Hematopoietic multipotent progenitor cell treated with erythropoietin and hydrocortisone succinate and interleukin-3 and kit ligand, for 8 days (in vitro differentiated cells): ENCODE data around the gene SSTR3.
A peak's percentile ranks its signal among the peaks of the same experiment; 100 is the strongest.
"Not testable (repeated sequence)": the region's sequence is repeated elsewhere in the genome, so short reads cannot be mapped to it uniquely, and the experiment has no call there.

Experiments
- DNase-seq: peaks from one replicate; pipeline ENCODE4 v3.0.0-alpha.2; 2015

Gene SSTR3

DNA sequence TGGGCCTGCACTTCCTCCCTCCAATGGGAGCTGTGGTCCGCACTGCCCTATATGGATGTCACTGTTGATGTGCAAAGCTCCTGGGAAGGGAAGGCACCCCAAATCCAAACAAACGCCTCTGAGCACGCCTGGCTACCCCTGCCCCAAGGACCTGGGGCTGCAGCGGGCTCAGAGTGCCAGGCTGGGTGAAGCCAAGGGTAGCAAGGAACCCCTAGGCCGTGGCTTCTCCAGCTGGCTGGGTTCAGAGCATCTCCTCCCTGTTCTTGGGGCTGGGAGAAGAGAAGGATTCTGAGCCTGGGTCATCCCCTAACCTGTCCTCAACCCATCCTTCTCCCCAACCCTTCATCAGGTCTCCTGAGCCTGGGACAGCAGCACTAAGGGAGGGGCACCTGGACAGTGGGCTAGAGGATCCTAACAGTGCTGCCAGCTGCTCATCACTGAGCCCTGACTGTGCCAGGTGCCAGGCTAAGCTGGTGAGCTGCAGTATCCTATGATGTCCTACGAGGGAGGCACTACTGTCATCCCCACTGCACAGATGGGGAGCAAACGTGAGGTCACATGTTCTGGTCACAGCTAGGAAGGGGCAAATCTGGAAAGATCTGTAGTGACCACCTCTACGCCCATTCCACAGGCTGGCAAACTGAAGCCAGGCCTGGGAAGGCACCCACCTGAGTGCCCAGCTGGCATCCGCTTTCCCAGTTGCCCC lies 3.0 kb downstream of the SSTR3 start:
- DNase-seq = no peak

DNA sequence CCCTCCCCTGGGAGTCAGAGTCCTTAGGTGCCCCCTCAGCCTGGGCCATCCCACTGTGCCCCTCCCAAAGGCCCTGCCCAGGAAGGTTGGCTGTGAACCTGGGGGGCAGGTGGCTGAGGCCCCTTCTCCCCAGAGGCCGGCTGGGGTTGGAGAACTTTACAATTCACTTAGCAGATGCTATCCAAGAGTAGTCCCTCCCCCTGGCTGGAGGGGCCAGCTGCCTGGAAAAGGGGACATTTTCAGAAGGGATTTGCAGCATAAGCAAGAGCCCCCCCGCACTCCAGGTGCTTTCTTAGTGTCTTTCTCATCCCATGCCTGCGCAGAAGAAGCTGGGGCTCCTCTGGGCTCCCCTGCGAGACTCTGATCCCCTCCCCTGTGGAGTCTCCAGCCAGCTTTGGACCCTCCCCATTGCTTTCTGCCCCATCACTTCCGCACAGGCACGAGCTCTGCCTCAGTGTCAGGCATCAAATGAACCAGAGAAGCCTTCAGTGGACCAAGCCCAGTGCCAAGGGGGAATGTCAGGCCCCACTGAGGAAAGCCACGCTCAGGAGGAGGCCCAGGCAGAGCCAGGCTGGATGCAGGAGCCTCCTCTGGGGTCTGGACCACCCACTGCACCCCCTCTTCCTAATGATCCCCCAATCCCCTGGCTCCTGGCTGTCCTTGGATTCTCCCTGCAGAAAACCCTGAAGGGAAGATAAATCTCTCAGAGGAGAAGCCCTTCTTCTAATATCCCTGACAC lies 3.7 kb downstream of the SSTR3 start:
- DNase-seq = no peak

DNA sequence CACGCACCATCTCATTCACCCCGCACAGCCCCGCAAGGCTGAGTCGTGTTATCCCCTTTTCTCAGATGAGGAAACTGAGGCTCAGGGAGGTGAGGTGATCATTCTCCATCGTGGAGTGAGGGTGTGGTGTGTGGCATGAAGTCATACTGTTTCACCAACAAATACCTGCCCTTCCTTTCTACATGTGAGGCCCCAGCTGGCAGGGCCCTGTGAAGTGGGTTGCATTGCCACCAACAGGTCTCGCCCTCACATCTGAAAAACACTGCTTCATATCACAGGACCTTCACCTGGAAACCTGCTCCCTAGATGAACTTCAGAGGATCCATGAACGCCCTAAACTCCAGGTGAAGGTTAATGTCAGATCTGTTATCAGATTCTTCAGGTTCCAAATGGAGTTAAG lies 4.3 kb downstream of the SSTR3 start:
- no peak for DNase-seq

DNA sequence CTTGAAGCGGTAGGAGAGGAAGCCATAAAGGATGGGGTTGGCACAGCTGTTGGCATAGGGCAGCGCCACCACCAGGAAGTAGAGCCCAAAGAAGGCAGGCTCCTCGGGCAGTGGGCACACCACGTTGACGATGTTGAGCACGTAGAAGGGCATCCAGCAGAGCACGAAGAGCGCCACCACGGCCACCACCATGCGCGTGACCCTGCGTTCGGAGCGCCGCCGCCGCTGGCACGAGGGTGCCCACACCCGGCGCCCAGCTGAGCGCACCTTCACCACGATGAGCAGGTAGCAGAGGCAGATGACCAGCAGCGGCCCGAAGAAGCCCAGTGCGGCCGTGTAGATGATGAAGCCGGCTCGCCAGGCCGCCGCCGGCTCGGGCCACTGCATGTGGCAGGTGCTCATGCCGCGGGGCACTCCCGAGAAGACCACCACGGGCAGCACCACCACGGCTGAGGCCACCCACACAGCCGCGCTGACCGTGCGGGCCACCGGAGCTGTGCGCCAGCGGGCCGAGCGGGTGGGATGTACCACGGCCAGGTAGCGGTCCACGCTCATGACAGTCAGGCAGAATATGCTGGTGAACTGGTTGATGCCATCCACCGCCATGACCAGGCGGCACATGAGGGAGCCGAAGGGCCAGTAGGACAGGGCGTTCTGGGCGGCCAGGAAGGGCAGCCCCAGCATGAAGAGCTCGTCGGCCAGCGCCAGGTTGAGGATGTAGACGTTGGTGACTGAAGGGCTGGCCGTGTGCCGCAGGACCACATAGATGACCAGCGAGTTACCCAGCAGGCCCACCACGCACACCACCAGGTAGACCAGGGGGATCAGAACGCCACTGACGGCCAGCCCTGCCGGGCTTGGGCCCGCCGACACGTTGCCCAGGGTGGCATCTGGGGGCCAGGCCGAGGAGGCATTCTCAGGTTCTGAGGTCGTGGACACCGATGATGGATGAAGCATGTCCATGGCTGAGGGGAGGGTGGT lies 5.1 kb downstream of the SSTR3 start:
- no peak for DNase-seq

DNA sequence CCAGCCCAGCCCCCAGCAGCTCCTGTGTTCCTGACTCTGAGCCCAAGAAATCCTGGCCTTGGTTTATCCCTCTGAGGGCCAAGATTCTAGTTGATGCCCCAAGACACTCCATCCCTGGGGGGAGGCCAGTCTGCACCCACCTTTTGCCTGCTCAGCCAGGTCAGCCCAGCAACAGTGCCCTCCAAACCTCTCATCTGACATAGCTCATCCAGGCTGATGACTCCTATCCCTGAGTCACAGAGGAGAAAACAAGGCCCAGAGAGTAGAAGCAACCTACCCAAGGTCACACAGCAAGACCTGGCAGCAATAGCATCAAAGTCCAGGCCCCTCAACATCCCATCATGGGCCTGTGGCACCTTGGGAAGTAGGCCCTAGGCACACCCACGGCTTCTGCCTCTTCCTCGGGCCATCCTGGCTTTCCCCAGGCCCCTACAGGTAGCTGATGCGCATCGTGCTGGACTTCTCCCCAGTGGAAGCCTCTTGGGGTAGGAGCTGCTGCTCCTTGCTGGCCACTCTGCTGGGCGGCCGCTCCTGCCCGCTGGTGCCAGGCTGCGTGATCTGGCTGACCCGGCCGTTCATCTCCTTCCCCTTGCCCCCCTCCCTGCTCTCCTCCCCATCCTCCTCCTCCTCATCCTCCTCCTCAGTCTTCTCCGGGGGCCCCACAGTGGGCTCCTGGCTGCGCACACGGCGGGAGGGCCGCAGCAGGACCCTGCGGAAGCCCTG lies 6.0 kb downstream of the SSTR3 start:
- DNase-seq = no peak

DNA sequence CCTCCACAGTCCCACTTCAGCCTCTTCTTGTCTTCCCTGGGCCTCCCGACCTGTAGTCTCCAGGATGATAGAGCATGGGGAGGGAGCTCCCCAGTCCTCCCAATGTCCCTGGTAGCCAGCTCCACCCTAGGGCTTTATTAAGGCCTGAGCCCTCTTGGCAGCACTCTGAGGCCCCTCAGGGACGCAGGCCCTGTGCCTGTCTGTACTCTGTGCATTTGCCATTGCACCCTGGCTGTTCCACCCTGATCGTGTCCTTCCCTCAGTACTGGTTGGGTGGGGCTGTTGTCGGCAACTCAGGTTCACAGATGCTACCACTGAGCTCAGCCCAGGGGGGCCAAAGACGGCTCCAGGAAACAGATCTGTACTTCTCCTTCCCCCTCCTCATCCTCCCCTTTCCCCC lies 7.2 kb downstream of the SSTR3 start:
- no peak for DNase-seq

DNA sequence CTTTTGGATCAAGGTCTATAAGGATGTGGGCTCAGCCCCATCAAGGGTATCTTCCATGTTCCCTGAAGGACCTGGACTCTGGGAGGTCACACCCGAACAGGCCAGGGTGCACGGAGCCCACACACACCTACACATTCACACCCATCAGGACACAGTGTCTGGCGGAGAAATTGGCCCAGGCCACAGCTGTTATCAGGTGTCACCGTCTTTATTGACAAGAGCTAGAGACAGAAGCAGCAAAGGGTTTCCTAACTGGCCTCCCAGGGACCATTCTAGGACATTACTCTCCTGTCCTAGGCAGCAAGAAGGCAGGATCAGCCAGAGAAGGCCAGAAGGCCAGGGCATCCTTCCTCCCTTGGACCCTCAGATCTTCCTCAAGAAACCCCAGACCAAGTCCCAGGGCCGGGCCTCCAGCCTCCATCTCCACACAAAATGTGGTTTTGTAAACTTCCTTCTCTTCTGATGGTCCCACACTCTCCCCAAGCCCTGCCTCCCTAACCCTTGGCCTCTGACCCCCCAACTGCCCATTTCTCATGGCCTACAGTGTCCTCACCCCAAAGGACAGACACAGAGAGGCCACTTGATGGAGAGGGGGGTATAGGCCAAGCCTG lies 8.1 kb downstream of the SSTR3 start:
- no peak for DNase-seq

DNA sequence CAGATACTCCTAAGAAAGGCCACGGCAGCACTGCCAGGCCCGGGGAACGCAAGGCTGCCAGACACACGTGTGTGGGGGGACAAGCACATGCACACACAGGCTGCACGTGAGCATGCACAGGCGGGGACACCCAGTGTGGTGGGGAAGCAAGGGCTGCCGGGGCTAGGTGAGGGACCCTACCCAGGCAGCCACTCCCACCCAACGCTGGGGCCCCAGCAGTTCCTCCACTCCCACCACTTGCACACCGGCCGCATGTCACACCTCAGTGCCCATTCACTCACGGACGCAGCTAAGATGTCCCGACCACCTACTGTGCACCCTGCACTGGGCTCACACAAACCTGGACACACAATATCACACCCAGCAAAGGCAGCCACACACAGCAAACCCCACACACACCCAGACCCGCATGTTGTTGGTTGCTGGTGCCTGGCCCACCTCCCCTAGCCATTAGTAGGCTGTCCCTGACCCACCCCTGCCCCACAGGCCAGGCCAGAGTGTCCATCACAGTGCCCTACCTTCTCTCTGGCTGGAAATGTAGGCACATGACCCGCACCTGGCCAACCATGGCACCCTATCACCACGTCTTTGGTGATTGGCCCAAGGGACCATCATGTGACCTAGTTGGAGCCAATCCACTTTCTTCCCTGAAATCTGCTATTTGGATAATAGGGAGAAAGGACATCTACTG lies 8.8 kb downstream of the SSTR3 start:
- no peak for DNase-seq

DNA sequence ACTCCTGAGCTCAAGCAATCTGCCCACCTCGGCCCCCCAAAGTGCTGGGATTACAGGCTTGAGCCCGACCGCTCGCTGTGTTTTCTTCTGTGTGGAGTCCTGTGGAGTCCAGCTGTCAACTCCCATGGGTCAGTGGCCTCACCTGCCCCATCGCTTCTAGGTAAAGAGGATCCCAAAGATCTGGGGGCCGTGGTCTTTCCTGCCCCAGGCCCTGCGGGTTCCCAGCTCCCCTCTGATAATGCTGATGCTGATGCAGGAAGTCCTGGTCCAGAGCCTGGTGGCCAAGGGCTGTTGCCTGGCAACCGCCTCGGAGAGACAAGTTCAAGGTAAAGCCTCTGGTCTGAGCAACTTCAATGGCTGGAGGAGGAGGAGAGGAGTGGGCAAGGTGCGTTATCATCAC lies 9.6 kb downstream of the SSTR3 start:
- no peak for DNase-seq

DNA sequence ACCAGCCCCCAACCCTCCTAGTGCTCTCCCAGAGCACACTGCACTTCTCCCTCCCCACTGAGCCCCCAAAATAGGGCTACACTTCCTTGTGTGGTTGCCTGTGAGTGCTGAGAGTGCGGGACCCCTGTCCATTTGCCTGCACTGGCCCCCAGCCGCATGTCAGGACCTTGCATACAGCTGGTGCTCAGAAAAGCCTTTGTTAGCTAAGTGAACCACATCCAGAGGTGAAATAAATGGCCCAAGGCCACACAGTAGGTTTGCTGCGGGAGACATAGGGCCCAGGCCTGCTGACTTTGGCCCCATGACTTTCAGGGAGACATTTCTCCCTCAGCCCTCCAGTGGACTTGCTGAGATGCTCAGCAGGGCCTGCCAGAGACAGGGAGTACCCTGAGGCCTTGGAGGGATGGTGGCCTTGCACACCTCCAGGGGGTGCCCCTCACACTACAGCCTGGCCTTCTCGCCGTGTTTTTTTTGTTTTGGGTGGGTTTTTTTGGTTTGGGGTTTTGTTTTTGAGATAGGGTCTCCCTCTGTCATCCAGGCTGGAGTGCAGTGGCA lies 10.2 kb downstream of the SSTR3 start:
- DNase-seq = no peak

DNA sequence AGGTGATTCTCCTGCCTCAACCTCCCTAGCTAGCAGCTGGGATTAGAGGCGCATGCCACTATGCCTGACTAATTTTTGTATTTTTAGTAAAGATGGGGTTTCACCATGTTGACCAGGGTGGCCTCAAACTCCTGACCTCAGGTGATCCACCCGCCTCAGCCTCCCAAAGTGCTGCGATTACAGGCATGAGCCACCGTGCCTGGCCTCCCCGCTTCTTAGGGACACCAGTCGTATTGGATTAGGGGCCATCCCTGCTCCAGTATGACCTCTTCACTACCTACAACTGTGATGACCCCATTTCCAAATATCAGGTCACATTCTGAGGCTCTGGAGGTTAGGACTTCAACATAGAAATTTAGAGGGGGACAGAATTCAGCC lies 10.8 kb downstream of the SSTR3 start:
- not testable (repeated sequence) for DNase-seq

DNA sequence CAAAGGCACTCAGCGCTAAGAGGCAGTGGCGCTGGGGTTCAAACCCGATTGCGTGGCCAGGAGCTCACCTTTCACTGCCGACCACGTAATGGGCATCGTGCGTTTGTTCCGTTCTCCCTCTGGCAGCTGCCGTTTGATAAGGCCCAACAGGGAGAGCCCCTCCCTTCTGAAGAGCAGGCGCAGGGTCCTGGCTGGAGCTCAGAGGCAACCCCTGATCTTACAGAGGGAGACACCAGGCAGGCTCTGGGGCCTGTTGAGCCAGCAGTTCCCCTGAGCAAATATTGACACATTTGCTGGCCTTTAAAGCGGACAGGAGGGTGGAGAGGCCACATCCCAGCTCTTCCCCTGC lies 12.5 kb downstream of the SSTR3 start:
- peak; percentile 89 for DNase-seq

DNA sequence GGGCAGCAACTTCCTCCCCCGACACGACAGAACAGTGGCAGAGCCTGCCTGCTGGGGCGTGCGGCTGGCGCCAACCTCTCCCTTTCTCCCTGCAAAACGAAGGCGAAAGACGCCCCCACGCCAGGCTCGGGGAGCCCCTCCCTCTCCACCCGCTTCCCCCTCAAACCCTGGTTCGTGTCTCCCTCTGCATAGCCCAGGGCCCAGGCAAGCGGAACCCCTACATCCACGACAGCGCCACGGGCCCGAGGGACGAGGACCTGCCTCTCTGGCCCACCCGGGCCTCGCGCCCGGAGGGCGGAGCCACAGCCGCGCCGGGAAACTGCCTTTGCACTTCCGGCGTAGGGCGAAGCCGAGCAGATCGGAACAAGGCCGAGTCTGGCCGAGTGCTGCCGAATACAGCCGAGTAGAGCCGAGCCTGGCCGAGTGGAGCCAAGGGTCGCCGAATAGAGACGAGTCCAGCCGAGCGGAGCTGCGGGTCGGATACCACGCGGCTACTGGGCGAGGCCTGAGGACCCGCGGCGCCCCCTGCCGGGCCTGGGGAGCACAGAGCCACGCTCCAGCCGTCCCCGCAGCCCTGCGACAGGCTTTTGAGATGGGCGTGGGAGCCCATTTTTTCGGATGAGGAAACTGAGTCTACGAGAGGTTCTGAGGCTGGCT lies 13.0 kb downstream of the SSTR3 start:
- peak; percentile 98 for DNase-seq

DNA sequence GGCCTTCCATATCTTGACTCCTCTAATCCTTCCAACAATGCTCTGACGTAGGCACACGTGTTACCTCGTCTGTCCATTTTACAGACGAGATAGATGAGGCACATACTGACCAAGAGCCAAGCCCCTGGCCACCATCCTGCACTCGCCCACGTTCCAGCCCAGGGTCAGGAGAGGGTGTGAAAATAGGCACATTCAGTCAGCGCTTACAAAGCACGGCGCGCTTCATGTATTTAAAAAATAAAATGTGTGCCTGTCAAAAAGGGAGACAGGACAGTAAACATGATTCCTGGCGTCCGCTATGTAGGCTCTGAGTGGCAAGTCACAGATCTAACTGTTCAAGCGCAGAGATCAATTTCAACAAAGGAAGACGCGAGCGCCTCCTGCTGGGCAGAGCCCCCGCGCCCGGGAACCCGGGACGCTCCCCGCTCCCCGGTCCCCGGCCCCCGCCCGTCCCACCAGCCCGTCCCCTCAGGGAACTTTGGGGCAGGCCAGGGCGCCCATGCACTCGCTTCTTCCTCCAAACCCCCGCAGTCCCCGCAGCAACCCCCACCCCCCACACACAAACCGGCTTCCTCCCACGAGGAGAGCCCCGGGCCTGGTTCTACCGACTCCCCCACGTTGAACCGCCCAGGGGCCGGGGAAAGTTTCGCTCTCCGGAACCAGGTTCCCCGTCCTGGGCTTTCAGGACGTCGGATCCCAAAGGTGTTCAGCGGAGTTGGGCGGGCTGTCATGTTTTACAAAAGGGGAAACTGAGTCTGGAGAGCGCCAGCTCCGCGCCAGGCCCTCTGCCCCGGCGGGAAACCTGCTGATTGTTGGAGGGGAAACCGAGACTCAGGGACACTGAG lies 13.8 kb downstream of the SSTR3 start:
- DNase-seq = peak; percentile 84

DNA sequence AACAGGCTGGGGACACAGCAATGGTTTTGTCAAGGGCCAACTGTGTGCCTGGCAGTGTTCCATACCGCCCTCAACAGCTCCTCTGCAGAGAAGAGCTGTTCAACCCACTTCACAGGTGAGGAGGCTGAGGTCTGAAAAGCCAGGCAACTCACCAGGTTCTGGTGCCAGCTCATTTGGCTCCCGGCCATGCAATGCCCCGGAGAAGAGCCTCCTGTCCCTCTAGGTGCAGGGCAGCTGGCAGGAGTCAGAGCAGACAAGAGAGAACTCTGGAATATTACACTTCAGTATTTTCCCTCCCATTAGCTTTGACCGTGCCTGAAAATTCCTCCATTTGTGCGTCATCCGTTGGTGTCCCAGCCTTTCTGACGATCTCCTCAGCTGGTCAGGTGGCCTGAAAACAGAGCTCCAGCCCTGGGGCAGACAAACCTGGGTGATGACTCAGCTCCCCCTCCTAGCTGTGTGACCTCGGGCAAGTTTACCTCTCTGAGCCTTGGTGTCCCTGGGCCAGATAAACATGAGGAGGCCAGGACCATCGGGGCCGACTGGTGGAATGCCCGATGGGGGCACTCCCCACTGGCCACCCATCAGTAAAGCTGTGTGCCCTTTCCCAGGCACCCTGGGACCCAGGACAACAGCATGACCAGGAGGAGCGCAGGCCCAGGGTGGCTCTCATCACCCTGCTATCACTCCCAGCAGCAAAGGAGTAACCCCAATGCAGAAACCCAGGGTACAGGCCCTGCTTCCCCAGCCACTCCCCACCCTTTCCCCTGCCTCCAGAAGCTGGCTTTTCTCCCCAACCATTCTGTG lies 14.6 kb downstream of the SSTR3 start:
- no peak for DNase-seq

DNA sequence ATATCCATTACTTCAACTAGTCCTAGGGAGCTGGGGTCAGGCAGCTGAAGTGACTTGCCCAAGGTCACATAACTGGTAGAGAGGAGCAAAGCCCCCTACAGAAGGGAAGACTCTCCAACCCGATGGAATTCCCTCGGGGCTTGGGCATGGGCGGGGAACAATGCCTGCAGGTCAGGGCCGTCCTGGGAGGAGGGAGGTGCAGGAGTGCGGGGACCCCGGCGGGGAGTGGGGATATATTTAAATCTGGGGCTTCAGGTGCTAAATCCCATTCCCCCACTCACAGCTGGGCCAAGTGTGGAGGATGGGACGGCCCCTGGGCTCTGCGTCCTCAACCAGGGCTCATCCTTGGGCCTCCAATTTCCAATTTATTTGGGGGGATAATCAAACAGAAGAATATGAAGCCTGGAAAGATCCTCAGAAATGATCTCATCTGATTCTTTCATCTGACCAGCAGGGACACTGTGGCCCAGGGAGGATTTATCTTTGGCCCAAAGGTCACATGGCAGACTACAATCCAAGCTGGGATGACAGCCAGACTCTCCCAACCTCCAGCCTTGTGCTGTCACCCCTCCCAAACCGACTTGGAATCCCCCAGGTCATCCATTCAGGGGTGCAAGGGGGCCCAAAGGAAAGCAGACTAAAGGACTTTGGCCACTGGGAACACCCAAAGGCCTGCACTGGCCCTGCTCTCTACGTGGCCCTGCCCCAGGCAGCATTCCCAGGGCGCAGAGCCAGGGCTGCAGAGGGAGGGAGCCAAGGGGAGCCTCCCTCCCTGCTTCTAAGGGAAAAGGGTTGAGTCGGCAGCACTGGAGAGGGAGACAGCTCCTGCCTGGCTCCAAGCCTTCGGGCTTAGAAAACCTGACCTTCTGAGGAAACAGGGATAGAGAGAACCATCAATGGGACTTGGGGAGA lies 15.5 kb downstream of the SSTR3 start:
- DNase-seq = no peak

DNA sequence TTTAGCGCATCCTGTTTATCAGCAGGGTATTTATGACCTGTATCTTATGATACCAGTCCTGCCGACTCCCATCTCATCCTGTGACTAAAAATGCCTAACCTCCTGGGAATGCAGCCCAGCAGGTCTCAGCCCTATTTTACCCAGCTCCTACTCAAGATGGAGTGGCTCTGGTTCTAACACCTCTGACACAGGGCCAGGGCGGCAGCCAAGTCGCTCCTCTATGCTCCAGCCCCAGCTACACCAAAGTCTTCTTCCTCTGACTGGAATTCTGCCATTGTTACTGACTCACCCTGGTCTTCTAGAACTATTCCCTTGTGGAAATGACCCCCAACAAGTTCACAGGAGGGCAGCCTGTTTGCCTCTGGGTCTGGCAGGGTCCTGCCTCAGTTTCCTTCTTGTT lies 16.4 kb downstream of the SSTR3 start:
- no peak for DNase-seq

DNA sequence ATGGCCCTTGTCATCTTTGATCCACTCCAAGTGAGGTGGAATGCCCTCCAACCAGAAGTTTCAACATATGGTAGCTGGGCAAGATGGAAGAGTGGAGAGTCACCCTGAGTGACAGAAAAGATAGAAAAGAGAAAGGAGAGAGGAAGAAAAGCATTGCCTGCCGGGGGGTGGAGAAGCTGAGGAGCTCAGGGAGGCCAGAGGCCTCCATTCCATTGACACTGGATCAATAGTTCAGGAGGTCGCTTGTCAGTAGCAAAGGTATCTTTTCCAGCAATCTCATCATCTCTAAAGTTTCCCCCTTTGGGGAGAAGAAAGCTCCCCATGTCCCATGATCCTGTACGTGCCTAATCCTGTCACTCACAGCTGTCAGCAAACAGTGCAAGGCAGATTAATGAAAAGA lies 17.5 kb downstream of the SSTR3 start:
- no peak for DNase-seq
